ENCODE data around the gene MAST4.

The MAST4 gene

DNA sequence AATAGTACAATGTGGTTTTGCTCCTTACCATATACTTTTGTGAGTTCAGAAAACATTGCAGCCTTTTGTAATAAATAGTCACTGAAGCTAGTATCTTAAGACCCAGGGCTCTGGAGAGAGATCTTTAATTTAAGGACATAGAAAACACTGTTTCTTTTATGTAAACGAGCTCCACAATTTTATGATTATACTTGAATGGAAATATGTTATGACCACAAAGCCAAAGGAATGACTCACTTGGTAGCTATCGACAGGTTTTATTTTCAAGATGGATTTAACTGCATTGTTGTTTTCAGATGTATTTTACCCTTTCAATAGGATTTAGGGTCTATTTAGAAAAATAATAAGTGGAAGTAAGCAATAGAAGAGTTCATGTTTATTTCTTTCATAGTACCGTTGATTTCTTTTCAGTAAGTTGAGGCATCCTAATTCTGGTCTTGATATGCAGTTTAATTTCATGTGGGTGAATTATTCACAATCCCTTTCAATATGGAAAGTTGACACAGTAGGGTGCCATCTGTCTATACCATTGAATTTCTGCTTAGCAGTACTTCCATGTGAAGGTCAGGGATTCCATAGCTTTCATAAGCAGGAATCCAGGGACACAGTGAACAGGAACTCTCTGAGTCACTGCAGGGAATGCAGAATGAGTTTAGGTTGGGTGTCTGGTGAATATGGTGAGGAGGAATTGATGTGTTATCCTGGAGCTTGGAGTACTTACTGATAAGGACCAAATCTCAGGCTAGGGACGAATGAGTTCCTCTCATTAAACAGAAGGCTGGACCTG is 442.8 kb downstream of the MAST4 start:
- no peak for DNase-seq (ENCODE audit: low spot score)

DNA sequence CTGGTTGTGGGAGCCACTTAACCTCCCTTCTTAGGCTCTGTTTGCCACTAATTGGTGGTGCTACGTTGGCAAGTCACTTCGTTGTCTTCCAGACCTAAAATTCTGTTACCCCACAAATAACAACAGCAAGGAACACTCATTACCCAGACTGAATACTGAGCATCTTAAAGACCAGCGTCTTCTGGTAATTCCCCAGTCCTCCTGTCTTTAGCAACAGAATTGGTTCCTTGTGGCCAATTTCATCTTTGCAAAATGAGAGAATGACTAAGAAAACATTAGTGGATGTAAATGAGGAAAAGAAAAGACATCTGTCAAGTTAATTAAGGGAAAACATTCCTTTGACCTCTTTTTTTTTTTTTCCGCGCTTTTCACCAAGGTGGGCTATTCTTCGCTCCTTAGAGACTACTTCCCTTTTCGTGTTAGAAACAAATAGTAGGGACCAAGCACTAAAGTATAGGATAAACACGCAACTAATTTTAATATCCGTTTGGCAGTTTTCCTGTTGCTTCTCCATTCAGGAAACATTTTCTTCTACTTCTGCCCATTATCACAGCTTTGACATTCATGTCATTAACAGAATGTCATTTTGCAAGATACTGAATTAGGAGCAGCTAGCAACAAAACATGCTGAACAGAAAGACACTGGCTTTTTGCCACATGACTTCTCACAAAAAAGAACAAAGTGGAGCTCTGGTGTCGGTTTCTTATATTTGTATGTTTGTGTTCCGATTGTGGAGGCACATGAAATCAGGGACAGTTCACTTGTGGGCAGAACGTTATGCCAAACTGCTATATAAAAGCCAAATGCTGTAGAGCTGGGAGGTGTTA is 446.2 kb downstream of the MAST4 start:
- no peak for DNase-seq (ENCODE audit: low spot score)

- no peak for DNase-seq (ENCODE audit: low spot score)
Observed at GRCh38 chr5:67043796-67044511, 447.8 kb downstream of the MAST4 start.

DNA sequence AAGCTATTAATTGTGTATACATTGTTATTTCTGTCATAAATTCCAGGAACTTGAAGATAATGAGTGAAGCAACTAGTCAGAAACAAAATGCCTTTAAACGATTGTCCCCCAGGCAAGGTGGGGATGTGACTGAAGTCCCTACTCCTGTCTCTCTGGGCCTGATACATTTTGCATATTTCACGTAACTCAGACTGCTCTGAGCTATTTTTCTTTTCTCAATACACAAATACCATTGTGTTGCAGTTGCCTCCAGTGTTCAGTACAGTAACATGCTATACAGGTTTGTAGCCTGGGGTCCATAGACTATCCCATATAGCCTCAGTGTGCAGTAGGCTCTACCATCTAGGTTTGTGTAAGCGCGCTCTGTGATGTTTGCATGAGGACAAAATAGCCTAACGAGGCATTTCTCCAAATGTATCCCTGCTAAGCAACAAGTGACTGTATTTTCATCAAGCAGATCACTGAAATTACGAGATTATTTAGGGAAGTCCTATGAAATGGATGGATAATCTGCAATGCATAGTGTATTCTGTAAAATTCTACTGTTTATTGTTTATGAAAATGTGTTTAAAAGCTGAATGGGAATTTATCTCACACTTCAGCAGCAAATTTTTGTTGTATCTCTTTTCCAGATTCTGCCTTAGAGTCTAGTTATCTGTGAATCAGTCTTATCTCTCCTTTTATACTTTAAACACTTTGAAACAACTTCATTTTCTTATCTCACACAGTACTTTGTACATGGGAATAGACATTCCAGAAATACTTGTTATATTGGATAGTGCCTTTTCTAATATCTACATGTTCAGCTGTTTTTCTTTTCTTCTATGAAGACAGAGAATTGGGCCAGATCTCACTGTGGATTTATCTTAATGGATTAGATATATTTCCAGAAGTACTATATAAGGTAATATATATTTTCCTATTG is 449.9 kb downstream of the MAST4 start:
- DNase-seq (ENCODE audit: low spot score): no peak

- DNase-seq (ENCODE audit: low spot score): no peak
Observed at GRCh38 chr5:67047160-67047559, 451.0 kb downstream of the MAST4 start.

DNA sequence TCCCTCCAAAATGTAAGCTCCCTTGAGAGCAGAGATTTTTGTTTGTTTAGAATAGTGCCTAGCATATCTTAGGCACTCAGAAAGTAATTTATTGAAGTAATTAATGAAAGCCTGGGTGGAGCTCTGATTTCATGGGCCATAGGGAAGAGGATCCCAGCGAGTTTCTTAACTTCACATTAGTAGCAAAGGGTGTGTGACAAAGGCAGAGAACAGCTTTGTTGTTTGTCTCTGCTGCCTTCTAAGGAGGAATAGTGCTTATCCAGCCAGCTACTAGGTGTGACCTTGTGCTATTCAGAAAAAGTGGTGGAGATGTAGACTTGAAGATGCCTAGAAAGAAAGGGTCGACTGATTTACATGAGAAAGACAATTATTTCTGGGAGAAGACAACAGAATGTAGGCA is 451.4 kb downstream of the MAST4 start:
- DNase-seq (ENCODE audit: low spot score): no peak

DNA sequence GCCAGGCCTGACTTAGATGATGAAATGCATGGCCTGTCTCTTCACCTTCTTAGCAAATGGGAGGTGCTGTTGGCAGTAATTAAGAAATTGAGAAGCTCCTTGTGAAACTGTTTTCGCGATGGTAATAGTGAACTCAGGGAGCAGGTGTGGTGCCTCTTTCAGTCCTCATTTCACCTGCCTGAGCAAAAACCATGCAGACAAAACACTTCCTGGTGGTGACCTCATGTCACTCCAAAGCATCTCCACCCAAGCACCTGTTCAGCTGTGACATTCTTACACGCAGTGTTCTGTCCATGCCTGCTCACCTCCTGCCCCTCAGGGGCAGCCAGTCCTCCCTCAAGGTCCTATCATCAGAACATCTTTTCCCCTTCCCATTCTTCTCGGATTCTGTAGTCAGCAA is 453.9 kb downstream of the MAST4 start:
- DNase-seq (ENCODE audit: low spot score): no peak

GRCh38 chr5:67050635-67051034 is 454.4 kb downstream of the MAST4 start:
- no peak for DNase-seq (ENCODE audit: low spot score)

DNA sequence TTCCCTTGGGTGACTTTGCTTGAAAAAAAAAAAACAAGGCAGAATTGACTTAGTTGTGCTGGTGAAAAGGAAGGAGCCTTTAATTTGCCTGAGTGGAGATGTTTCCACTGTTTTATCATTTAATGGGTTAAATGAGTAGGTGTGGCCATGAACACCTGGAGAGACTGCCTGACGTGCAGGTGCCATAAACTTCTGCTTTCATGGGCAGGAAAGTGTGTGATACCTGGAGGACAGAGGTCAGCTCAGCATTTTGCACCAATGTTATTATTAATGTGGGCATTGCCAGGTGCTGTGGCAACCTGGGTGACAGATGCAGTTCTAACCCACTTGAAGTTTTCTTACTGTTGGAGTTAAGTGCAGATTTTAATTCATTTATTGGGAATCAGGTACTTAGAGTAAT is 455.0 kb downstream of the MAST4 start:
- DNase-seq (ENCODE audit: low spot score): no peak

DNA sequence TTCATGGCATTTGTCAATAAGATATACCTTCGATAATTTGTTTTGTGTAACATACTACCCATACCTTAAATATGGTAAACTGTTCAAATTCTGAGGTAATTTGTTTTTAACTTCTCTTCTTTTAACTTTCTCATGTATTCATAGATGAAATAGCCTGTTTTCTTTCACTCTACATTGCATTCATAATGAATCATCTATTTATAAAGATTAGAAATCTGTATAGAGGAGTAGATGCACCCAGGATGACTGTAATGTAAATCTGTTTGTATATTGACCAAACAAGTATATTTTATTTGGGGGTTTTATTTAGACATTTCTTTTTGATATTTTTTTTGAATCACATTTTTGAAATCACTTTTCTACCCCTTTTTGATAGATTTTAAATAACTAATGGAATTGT is 455.8 kb downstream of the MAST4 start:
- no peak for DNase-seq (ENCODE audit: low spot score)

DNA sequence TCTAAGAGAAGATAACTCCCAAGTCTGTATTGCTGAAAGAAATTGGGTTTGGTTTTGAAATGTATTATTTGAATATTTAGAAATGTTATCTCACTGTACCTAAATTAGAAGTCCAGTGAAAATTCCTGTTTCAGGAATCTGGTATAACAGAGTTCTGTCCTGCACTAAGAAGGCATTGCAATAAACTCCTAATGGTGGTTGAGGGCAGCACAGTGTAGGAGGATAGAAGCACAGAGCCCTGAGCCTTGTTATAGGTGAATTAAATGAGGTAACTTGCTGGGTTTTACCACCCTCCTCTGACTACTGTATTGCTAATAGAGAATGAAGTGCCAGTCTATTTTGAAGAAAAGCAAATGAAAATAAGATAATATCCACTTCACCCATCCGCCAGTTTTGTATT is 457.0 kb downstream of the MAST4 start:
- DNase-seq (ENCODE audit: low spot score): no peak

DNA sequence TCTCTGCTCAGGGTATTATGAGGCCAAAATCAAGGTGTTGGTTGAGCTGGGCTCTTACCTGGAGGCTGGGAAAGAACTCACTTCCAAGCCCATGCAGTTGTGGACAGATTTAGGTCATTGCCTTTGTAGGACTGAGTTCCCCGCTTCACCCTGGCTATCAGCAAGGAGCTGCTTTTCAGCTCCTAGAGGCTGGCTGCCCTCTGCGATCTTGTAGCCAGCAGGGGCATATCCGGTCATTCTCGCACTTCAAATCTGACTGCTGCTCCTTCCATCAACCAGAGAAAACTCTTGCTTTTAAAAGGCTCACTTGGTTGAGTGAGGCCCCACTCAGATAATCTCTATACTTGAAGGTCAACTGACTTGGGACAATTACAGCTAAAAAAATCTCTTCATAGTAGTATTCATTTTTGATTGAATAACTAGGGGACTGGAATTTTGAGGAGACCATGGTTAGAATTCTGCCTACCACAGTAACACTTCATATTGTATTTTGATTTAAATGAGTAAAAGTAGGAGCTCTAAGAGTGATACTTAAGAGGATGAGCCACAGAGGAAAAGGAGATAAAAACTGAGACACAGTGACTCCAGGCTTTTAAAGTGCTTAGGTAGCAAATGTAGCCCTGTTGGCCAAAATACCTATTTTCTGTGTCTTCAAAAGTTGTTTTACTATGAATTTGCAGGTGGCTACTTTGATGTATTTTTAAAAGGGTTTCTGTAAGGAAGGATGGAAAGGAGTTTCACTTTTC is 463.0 kb downstream of the MAST4 start:
- DNase-seq (ENCODE audit: low spot score): no peak

GRCh38 chr5:67059744-67060490 is 463.7 kb downstream of the MAST4 start:
- no peak for DNase-seq (ENCODE audit: low spot score)

- DNase-seq (ENCODE audit: low spot score): no peak
Observed at GRCh38 chr5:67061511-67061910, 465.3 kb downstream of the MAST4 start.

- DNase-seq (ENCODE audit: low spot score): no peak
Observed at GRCh38 chr5:67063055-67063454, 466.9 kb downstream of the MAST4 start.

GRCh38 chr5:67063791-67064190 is 467.6 kb downstream of the MAST4 start:
- DNase-seq (ENCODE audit: low spot score): no peak

GRCh38 chr5:67065237-67065636 is 469.0 kb downstream of the MAST4 start:
- no peak for DNase-seq (ENCODE audit: low spot score)

- DNase-seq (ENCODE audit: low spot score): no peak
Observed at GRCh38 chr5:67065696-67066095, 469.5 kb downstream of the MAST4 start.

- DNase-seq (ENCODE audit: low spot score): no peak
Observed at GRCh38 chr5:67066815-67067214, 470.6 kb downstream of the MAST4 start.

Measured in SK-N-DZ (cell line).